ENCODE data around the gene TSPAN19. TPM values are rescaled to one million over a fixed set of nuclear protein-coding genes. Genes with fewer than 3 reads are reported as not detected.

The TSPAN19 gene
- polyA plus RNA-seq, 1 of the 3 experiments (the other 2 are of a cell fraction), result 0.05 TPM

- no peak overlapping the region for H3K4me2 ChIP-seq
- 0 out of 2 replicates have a peak overlapping the region, but pooled peaks have one; percentile 3 for H2AFZ ChIP-seq (ENCODE audit: low read depth)
- ChIA-PET POLR2A (no interaction called here), CTCF (interaction anchor here (3.0 kb wide), 1 partner anchor 11 kb away, joined by 16 read pairs; no protein-coding TSS in a partner anchor)
- no peak overlapping the region for H3K27ac ChIP-seq (ENCODE audit: low read depth in 2 of 2, low read length in 1 of 2)
- H3F3A ChIP-seq (replicated peaks; ENCODE audit: insufficient read depth), result peaks cover 6% of the 10 kb centered on the region
- TF ChIP-seq JUND (IDR thresholded peaks at IDR 0.05) (no peak), SMC3 (IDR thresholded peaks at IDR 0.05; ENCODE audit: low read depth, low read length) (no peak), SIN3A (IDR thresholded peaks at IDR 0.05; ENCODE audit: borderline replicate concordance, low read depth, low read length) (no peak), NFIC (IDR thresholded peaks at IDR 0.05; ENCODE audit: borderline replicate concordance) (no peak), POLR2AphosphoS5 (IDR thresholded peaks at IDR 0.05; ENCODE audit: low read depth, low read length) (no peak), ELF1 (IDR thresholded peaks at IDR 0.05) (no peak), RFX5 (IDR thresholded peaks at IDR 0.05; ENCODE audit: low read length) (no peak), EZH2phosphoT487 (IDR thresholded peaks at IDR 0.05; ENCODE audit: borderline replicate concordance, low read depth) (no peak), REST (IDR thresholded peaks at IDR 0.05; ENCODE audit: low read depth, low read length) (no peak), MAX (IDR thresholded peaks at IDR 0.05; ENCODE audit: low read depth) (no peak), IRF3 (IDR thresholded peaks at IDR 0.05; ENCODE audit: low read depth, low read length) (no peak), EP300 (IDR thresholded peaks at IDR 0.05; ENCODE audit: borderline replicate concordance in 1 of 2, low read depth in 1 of 2, low read length in 1 of 2) (no peak), TEAD4 (IDR thresholded peaks at IDR 0.05; ENCODE audit: borderline replicate concordance, insufficient read depth) (no peak), TCF12 (IDR thresholded peaks at IDR 0.05) (no peak), GABPA (IDR thresholded peaks at IDR 0.05; ENCODE audit: low read depth) (no peak)
- H3K9me2 ChIP-seq, result no peaks in the 10 kb centered on the region
- no peak overlapping the region for H3K4me3 ChIP-seq (ENCODE audit: low read depth in 2 of 2, low read length in 1 of 2)
- no peaks in the 10 kb centered on the region for H3K36me3 ChIP-seq (replicated peaks in 1 of 2; ENCODE audit: control insufficient read depth in 1 of 2, insufficient read depth in 2 of 2, low read length in 1 of 2)
- 90% methylated on average over 2 of the region's 2 CpGs for whole genome bisulfite sequencing (ENCODE audit: low lambda C conversion rate)
- peaks cover 0 to 3% of the 10 kb centered on the region in 2 experiments; a peak in 1 of 4 replicates for H3K4me1 ChIP-seq (ENCODE audit: control insufficient read depth in 1 of 2, insufficient read depth in 2 of 2, low read depth in 1 of 2, low read length in 1 of 2)
- no peak for DNase-seq
- no peaks in the 10 kb centered on the region; the same call in 1 of the 2 replicates for H3K79me2 ChIP-seq (ENCODE audit: insufficient read depth)
- no peak overlapping the region for H3K9ac ChIP-seq
- H4K20me1 ChIP-seq (ENCODE audit: insufficient read depth), result no peaks in the 10 kb centered on the region
- H3K27me3 ChIP-seq (ENCODE audit: insufficient read depth), result no peaks in the 10 kb centered on the region
- no peaks in the 10 kb centered on the region for H3K9me3 ChIP-seq
Observed at GRCh38 chr12:85018098-85018497, 18.0 kb downstream of the TSPAN19 start.

Measured in SK-N-SH (cell line).